Gastroesophageal sphincter (tissue), 4 donors: ENCODE measurements around the gene BGN. TPM values are rescaled to one million over a fixed set of nuclear protein-coding genes. Genes with fewer than 3 reads are reported as not detected.

ENCODE experiments used
- ATAC-seq: fragments of 150-250 bp; one replicate; pipeline ENCODE4 v1.9.1; 2016; ENCODE audit warnings: mild to moderate bottlenecking, moderate library complexity
- H3K27ac ChIP-seq, 4 donors: fragments of 200-600 bp; sonication (generic) in 3 of 4; 1 replicate in 3 of 4; 2 replicates in 1 of 4; pipeline ENCODE4 v1.5.1; 2016 to 2019
- H3K27me3 ChIP-seq: fragments of 200-600 bp; sonication (generic); one replicate; pipeline ENCODE4 v1.5.1; 2019
- H3K36me3 ChIP-seq, 2 donors: fragments of 200-600 bp; sonication (generic); one replicate each; pipeline ENCODE4 v1.5.1; 2019; ENCODE audit warnings: control low read depth in 1 of 2
- H3K4me1 ChIP-seq, 3 donors: fragments of 200-600 bp; sonication (generic); 1 replicate in 2 of 3; 2 replicates in 1 of 3; pipeline ENCODE4 v1.5.1; 2016 to 2019; ENCODE audit warnings: control low read depth in 2 of 3
- H3K4me3 ChIP-seq, 2 donors: fragments of 200-600 bp; sonication (generic); one replicate each; pipeline ENCODE4 v1.5.1; 2019; ENCODE audit warnings: mild to moderate bottlenecking in 1 of 2, moderate library complexity in 1 of 2
- H3K9me3 ChIP-seq, 3 donors: fragments of 200-600 bp; sonication (generic); one replicate each; pipeline ENCODE4 v1.5.1; 2017 to 2019; ENCODE audit warnings: control low read depth in 2 of 3
- CTCF ChIP-seq, 4 experiments: fragments of 200-600 bp in 2 of 4; fragments of 450-650 bp in 2 of 4; sonication (generic) in 1 of 4; IDR thresholded peaks; one replicate each; pipeline ENCODE4 v1.5.1; 2017 to 2019; ENCODE audit warnings: antibody characterized with exemption in 4 of 4, mild to moderate bottlenecking in 2 of 4, moderate library complexity in 2 of 4
- EP300 ChIP-seq: sonication (generic); formaldehyde crosslinking; IDR thresholded peaks from one replicate; pipeline ENCODE4 v1.6.1; 2017; ENCODE audit warnings: antibody characterized with exemption, mild to moderate bottlenecking
- POLR2A ChIP-seq, 2 donors: fragments of 450-650 bp; IDR thresholded peaks; one replicate each; pipeline ENCODE4 v1.6.1; 2017; ENCODE audit warnings: antibody characterized with exemption in 2 of 2, mild to moderate bottlenecking in 2 of 2, moderate library complexity in 1 of 2
- POLR2AphosphoS5 ChIP-seq: sonication (generic); formaldehyde crosslinking; IDR thresholded peaks from one replicate; pipeline ENCODE4 v1.6.1; 2017; ENCODE audit warnings: antibody characterized with exemption
- WGBS, 2 donors: methylation state at CpG; one replicate each; pipeline ENCODE4 v1.1.5; 2018; ENCODE audit warnings: low coverage in 1 of 2; 5-methylcytosine and 5-hydroxymethylcytosine counted together
- total RNA-seq, 4 donors: library from RNA; depleted of rRNA; stranded (reverse); fragments of >200 nt; gene quantifications; one replicate each; pipeline ENCODE4 v1.1.0, GENCODE V29; 2016

The BGN gene
- total RNA-seq, 4 donors from 2014 or later = 10.4 to 49.4 (median 16.5) TPM

GRCh38 chrX:153495903-153496589 lies 1.3 kb downstream of the BGN start:
- ATAC-seq = no peak
- H3K4me1 ChIP-seq = peaks cover 0 to 37% (median 0%) of the 10 kb centered on the region in 3 donors
- TF ChIP-seq CTCF (IDR thresholded peaks at IDR 0.05) (no peak), POLR2A (IDR thresholded peaks at IDR 0.05) (no peak), POLR2AphosphoS5 (no peak), EP300 (no peak)
- no peaks in the 10 kb centered on the region for H3K36me3 ChIP-seq
- H3K27ac ChIP-seq = peak overlapping the region in 2 of 4 donors; percentile 14 to 67
- no CpG with 5 or more reads among the region's 18 CpGs for WGBS, 2 donors
- H3K4me3 ChIP-seq = peak overlapping the region in 1 of 2 donors; percentile 38
- H3K27me3 ChIP-seq = peaks cover 9% of the 10 kb centered on the region
- no peaks in the 10 kb centered on the region for H3K9me3 ChIP-seq

- TF ChIP-seq CTCF (IDR thresholded peaks at IDR 0.05) (no peak), EP300 (no peak), POLR2A (IDR thresholded peaks at IDR 0.05) (no peak), POLR2AphosphoS5 (no peak)
- Histone ChIP-seq H3K27me3 (peaks cover 9% of the 10 kb centered on the region), H3K36me3 (no peaks in the 10 kb centered on the region), H3K27ac (peak overlapping the region in 2 of 4 donors; percentile 14 to 22), H3K4me3 (peak overlapping the region in 1 of 2 donors; percentile 38), H3K9me3 (no peaks in the 10 kb centered on the region), H3K4me1 (peaks cover 0 to 37% (median 0%) of the 10 kb centered on the region in 3 donors)
- WGBS, 2 donors = 83% methylated on average over 3 of the region's 8 CpGs; no CpG with 5 or more reads in 1 of the 2 donors
- ATAC-seq = no peak
These were observed 1.8 kb downstream of the BGN start for GRCh38 chrX:153496590-153496959.

GRCh38 chrX:153498453-153498852 lies 3.7 kb downstream of the BGN start:
- Histone ChIP-seq H3K4me1 (peaks cover 0 to 37% (median 0%) of the 10 kb centered on the region in 3 donors), H3K36me3 (no peaks in the 10 kb centered on the region), H3K27me3 (peaks cover 9% of the 10 kb centered on the region), H3K9me3 (no peaks in the 10 kb centered on the region), H3K27ac (no peak overlapping the region), H3K4me3 (no peak overlapping the region)
- TF ChIP-seq EP300 (no peak), CTCF (IDR thresholded peaks at IDR 0.05) (no peak), POLR2AphosphoS5 (no peak), POLR2A (IDR thresholded peaks at IDR 0.05) (no peak)
- ATAC-seq = no peak
- WGBS, 2 donors = no CpG with 5 or more reads among the region's 7 CpGs

GRCh38 chrX:153499341-153499740 lies 4.6 kb downstream of the BGN start:
- Histone ChIP-seq H3K9me3 (no peaks in the 10 kb centered on the region), H3K4me1 (peaks cover 0 to 32% (median 0%) of the 10 kb centered on the region in 3 donors), H3K27ac (no peak overlapping the region), H3K27me3 (peaks cover 9% of the 10 kb centered on the region), H3K4me3 (no peak overlapping the region), H3K36me3 (no peaks in the 10 kb centered on the region)
- ATAC-seq = no peak
- no CpG with 5 or more reads among the region's 15 CpGs for WGBS, 2 donors
- TF ChIP-seq POLR2AphosphoS5 (no peak), POLR2A (IDR thresholded peaks at IDR 0.05) (no peak), EP300 (no peak), CTCF (IDR thresholded peaks at IDR 0.05) (no peak)

GRCh38 chrX:153499876-153500275 lies 5.1 kb downstream of the BGN start:
- peaks cover 9% of the 10 kb centered on the region for H3K27me3 ChIP-seq
- TF ChIP-seq POLR2AphosphoS5 = no peak
- TF ChIP-seq POLR2A (IDR thresholded peaks at IDR 0.05) = no peak
- TF ChIP-seq CTCF (IDR thresholded peaks at IDR 0.05) = no peak
- no peak for TF ChIP-seq EP300
- H3K36me3 ChIP-seq = no peaks in the 10 kb centered on the region
- 40% methylated on average over 1 of the region's 17 CpGs; no CpG with 5 or more reads in 1 of the 2 donors for WGBS, 2 donors
- no peak overlapping the region for H3K4me3 ChIP-seq
- H3K27ac ChIP-seq = no peak overlapping the region
- no peak for ATAC-seq
- H3K9me3 ChIP-seq = no peaks in the 10 kb centered on the region
- H3K4me1 ChIP-seq = peaks cover 0 to 27% (median 0%) of the 10 kb centered on the region in 3 donors
